GM18909 (cell line): Measurements from ENCODE around the gene PKDREJ.

ENCODE experiments used
- ATAC-seq: cut with Tn5 transposase; IDR thresholded peaks from one replicate; pipeline ENCODE4 v1.9.1; 2021; ENCODE audit warnings: mild to moderate bottlenecking; ENCODE audit not compliant: unreplicated experiment, poor library complexity

Gene PKDREJ

DNA sequence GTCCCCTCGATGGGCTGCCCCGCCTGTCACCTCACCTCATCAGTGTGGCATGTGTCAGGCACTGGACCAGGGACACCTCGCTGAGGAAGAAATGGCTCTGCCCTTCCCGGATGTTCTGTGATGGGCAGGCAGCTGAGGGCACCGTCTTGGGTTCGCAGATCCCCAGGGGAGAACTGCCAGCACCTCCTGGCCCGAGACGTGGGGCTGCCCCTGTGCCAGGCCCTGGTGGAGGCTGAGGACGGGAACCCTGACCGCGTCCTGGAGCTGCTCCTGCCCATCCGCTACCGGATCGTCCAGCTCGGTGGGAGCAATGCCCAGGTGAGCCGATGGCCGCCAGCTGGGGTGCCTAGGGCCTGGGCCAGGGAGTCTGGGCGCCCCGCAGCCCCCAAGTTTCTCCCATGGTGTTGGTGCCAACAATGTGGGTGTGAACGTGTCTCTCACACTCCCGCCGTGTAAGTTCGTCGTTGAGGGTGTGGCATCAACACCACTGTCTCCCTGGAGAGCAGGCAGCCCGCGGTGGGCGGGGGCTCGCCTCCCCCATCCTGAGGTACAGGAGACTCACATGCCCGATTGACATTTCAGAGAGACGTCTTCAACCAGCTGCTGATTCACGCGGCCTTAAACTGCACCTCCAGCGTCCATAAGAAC is 26.2 kb upstream of the PKDREJ start:
- ATAC-seq, result no peak

DNA sequence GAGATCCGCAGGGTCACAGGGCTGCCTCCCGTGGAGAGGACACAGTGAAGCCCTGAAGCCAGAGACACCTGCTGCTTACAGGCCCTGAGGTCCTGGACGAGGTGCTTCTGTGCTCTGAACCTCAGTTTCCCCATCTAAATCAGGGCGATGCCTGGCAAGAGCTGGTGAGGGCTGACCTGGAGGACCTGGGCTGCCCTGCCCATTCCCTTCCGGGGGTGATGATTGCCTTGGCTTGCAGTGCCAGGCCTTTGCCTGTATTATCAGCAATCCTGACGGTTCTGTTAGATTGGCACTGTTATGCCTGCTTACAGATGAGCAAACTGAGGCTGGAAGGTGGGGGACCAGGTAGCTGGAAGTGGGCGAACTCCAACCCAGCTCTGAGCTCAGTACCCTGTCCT is 25.7 kb upstream of the PKDREJ start:
- ATAC-seq, result no peak

GRCh38 chr22:46287873-46288751 is 25.0 kb upstream of the PKDREJ start:
- ATAC-seq, result peak; percentile 76

- ATAC-seq, result no peak
Measured at GRCh38 chr22:46286941-46287872, 24.1 kb upstream of the PKDREJ start.

GRCh38 chr22:46286006-46286405 is 22.9 kb upstream of the PKDREJ start:
- no peak for ATAC-seq

DNA sequence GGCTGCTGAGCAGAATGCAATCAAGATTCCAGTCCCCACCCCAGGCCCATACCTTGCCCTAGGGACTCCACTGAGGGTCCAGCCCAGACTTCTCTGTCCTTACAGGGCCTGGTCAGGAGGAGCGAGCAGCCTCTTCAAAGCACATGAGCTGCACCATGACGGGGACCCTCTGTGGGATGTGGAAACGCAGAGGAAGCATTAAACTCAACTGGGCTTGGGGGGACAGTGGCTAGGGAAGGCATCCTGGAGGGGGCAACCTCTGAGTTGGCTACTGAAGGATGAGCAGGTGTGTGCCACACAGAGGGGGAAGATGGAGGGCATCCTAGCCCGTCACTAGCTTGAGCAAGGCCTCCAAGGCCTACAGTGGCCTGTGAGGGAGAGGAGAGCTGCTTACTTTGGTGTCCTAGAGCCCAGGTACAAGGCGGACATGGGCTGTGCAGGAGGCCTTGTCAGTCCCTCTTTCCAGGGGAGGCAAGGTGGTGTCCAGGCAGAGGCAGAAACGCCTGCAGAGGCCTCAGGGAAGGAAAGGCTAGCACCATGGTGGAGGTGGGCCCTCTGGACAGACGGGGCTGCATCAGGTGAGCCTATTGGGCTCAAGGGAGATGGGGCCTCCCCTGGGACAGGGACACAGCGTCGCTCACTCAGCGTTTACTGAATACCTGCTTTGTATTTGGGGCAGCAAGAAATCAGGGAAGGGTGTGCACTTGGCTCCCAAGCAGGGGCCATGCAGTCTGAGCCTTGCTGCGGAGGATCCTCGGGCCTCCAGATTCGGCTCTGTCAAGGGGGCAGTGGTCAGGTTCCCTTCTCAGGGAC is 18.9 kb upstream of the PKDREJ start:
- ATAC-seq, result no peak

DNA sequence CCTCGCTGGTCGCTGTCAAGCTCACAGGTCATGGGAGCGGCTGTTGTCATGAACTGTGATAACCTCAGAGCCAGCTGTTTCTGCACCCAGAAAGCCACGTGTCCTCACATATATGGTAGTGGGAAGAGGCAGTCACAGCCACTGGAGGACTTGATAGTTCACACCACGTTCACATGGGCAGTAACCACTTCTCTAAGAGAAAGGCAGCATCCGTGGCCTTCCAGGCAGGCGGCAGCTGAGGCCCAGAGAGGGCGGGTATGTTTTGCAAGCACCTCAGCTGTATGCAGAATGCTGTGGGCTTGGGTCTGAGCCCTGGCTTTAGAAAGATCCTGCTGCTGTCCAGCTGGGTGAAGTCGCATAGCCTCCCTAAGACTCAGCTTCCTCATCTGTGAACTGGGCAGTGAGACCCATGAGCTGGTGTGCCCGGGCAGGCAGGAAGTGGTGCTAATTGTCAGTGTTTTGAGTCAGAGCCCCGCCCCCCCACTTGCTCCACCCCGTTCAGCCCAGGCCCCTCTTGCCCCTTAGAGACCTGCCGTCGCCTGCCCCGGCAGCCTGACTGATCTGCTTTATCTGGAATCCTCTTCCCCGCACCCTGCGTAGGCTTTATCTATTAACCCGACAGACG is 18.0 kb upstream of the PKDREJ start:
- no peak for ATAC-seq

DNA sequence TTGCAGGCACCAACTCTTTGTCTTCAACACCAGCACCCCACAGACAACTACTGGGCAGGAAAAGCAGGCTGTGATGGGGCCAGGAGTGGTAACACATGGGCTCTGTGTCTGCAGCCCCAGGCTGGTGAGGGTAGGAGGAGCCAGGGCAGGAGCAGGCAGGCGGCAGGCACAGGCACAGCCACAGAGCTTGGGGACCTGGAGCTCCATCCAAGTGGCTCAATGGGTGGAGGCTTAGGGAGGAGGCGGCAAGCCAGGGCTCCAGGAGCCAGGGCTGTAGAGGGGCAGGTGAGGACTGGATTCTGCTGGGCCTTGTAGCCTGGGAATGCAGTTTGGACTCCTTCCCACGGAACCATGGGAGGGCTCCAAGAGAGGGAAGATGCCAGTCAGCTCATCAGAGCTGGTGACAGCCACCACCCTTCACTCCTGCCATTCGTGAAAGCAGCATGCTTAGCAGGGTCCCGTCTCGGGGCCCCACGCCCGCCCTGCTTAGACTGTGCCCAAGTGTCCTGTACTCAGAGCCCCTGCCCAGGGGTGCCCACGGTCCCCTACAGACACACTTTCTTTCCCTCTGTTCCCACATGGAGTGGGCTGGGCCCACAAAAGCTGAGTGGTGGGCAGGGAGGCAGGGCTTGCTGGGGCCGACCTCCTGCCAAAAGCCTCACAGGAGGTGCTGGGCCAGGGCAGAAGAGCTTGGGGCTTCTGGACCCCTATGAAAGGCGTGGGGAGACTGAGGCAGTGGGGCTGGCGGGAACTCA is 17.1 kb upstream of the PKDREJ start:
- no peak for ATAC-seq

DNA sequence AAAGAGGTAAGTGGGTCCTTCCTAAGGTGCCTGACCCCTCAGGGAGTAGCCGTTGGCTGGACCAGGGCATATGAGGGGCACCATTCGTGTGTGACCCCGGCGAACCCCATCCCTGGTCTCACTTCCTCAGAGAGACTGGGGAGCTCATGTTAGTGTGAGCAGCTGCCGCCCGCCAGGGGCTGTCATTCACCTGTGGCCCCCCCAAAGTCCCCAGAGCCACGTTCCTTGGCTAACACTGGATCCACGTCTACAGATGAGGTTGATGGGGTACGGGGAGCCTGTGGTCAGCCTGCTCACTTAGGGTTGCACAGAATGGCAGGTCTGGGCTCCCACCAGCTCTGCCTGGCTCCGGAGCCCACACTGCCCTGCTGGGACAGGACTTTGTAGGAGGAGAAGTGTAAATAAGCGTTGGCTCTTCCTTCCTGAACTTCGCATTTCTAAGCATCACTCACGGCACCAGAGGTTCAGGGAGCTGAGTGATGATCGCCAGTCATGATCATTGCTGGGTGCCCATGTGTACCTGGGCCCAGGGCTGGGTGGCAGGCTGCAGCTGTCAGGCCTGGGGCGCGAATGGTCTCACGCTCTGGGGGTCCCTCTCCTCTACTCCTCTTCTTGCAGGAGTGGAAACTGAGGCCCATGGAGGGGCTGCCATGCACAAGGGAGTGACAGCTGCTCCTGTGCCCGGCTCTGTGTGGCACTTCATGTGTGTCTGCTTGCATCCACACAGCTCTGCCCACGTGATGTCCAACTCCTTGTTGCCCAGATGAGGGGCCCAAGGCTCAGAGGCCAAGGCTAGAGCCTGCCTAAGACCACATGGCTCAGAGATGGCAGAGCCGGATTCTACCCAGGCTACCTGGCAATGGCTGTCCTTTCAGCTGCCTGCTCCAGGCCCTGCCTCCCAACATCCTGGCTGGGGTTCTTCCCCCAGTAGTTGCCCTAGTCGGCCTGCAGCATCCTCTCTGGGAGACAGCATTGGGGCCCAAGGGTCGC is 15.8 kb upstream of the PKDREJ start:
- ATAC-seq, result no peak

GRCh38 chr22:46276563-46276962 is 13.4 kb upstream of the PKDREJ start:
- ATAC-seq, result no peak

GRCh38 chr22:46275455-46276122 is 12.4 kb upstream of the PKDREJ start:
- no peak for ATAC-seq

- no peak for ATAC-seq
Measured at GRCh38 chr22:46274381-46274780, 11.2 kb upstream of the PKDREJ start.

DNA sequence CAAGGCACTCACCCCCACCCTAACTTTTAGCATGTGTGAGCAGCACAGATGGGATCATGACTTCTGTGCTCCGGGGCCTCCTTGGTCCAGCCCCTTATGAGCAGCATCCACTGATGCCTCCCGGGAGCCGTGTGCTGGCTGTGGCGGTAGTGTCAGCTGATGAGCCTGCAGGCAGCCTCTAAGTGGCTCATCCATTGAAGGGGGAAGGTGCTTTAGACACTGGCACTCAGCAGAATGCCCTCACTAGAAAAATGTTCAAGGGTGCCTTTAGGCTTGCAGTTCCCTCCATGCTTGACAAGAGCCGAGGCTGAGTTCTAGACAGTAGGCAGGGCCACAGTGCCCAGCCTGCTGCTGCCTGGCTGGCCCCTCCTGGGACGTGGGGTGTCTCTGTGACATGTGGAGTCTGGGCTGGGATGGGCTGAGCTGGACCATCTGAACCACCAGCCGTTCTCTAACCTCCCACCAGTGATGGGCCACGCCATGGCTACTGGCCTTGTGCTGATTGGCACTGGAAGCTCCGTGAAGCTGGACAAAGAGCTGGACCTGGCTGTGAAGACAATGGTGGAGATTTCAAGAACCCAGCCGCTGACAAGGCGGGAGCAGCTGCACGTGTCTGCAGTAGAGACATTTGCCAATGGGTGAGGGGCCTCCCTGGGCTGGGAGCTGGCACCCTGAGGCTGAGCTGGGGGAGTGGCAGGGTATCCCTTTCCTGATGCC is 10.4 kb upstream of the PKDREJ start:
- ATAC-seq, result no peak

DNA sequence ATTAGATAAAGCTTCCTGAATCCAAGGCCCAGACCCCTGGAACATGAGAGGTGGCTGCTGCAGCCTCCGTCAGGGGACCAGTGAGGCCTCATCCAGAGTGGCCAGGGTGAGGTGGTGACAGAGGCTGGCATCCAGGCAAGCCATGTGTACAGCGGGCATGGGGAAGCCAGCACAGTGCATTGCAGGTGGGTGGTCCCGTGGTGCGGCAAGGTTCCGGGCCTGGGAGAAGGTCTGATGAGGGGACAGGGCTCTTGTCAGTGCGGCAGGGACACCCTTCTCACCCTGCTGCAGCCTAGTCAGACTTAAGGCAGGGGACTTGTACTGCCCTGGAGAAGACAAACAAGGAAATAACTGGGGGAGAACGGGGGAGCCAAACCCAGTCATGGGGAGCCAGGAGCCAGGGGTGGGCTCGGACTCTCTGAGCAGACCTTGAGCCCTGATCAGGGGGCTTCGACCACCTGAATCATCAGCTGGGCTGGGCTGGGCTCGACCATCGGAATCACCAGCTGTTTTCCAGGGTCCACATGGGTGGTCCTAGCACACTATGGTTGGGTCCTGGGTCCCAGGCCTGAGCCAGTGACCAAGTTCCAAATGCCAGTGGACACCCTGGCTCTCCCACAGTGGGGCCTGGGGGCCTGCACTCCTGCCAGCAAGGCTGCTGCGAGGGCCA is 9.8 kb upstream of the PKDREJ start:
- no peak for ATAC-seq

GRCh38 chr22:46272196-46272595 is 9.1 kb upstream of the PKDREJ start:
- ATAC-seq, result no peak

- no peak for ATAC-seq
Measured at GRCh38 chr22:46269564-46269963, 6.4 kb upstream of the PKDREJ start.
